Mesenchymal stem cell (in vitro differentiated cells and primary cell): ENCODE results near the gene CHST12.

Experiments used
- DNase-seq: peaks from one replicate; pipeline ENCODE4 v3.0.0-alpha.2; 2013
- H2AFZ ChIP-seq: one replicate; pipeline ENCODE4 v1.6.1; 2013; ENCODE audit warnings: low read depth, mild to moderate bottlenecking, control low read depth, inconsistent platforms, low read length, moderate library complexity
- H2AK5ac ChIP-seq: 2 replicates; pipeline ENCODE4 v1.6.1; 2013; ENCODE audit warnings: low read length, moderate library complexity, mild to moderate bottlenecking, inconsistent platforms; ENCODE audit not compliant: severe bottlenecking
- H2BK120ac ChIP-seq: one replicate; pipeline ENCODE4 v1.6.1; 2013; ENCODE audit warnings: low read depth, mild to moderate bottlenecking, inconsistent platforms, low read length, moderate library complexity
- H2BK12ac ChIP-seq, 2 experiments: one replicate each; pipeline ENCODE4 v1.6.1; 2013; ENCODE audit warnings: inconsistent platforms in 2 of 2, low read length in 2 of 2, mild to moderate bottlenecking in 2 of 2, moderate library complexity in 2 of 2, control low read depth in 1 of 2
- H2BK15ac ChIP-seq: one replicate; pipeline ENCODE4 v1.6.1; 2013; ENCODE audit warnings: mild to moderate bottlenecking, low read depth, inconsistent platforms; ENCODE audit not compliant: poor library complexity, severe bottlenecking
- H2BK5ac ChIP-seq: 2 replicates; pipeline ENCODE4 v1.6.1; 2013; ENCODE audit warnings: low read depth, mild to moderate bottlenecking, low read length, control low read depth, inconsistent platforms; ENCODE audit not compliant: poor library complexity, severe bottlenecking
- H3K14ac ChIP-seq, 2 experiments: one replicate each; pipeline ENCODE4 v1.6.1; 2013; ENCODE audit warnings: inconsistent platforms in 2 of 2, low read length in 2 of 2, control low read depth in 1 of 2, mild to moderate bottlenecking in 1 of 2, moderate library complexity in 1 of 2
- H3K18ac ChIP-seq, 2 experiments: one replicate each; pipeline ENCODE4 v1.6.1; 2013; ENCODE audit warnings: inconsistent platforms in 2 of 2, low read length in 2 of 2, control low read depth in 1 of 2, low read depth in 1 of 2, mild to moderate bottlenecking in 1 of 2
- H3K23ac ChIP-seq, 2 experiments: one replicate each; pipeline ENCODE4 v1.6.1; 2013; ENCODE audit warnings: inconsistent platforms in 2 of 2, low read length in 2 of 2, mild to moderate bottlenecking in 2 of 2, moderate library complexity in 2 of 2, control low read depth in 1 of 2
- H3K27ac ChIP-seq: 2 replicates; pipeline ENCODE4 v1.5.1; 2013; ENCODE audit warnings: mild to moderate bottlenecking, moderate library complexity, low read length, control low read depth, inconsistent platforms; ENCODE audit not compliant: poor library complexity, severe bottlenecking
- H3K27me3 ChIP-seq, 2 experiments: 2 replicates each; pipeline versions ENCODE4 v1.6.1 to v1.7.0; 2013; ENCODE audit warnings: low read length in 2 of 2, mild to moderate bottlenecking in 2 of 2, moderate library complexity in 2 of 2, control low read depth in 1 of 2, inconsistent platforms in 1 of 2; ENCODE audit not compliant: control insufficient read depth in 1 of 2, insufficient read depth in 1 of 2
- H3K36me3 ChIP-seq, 2 experiments: 2 replicates each; pipeline versions ENCODE4 v1.6.1 to v1.7.0; 2013; ENCODE audit warnings: low read length in 2 of 2, control low read depth in 1 of 2, inconsistent platforms in 1 of 2, low read depth in 1 of 2, mild to moderate bottlenecking in 1 of 2; ENCODE audit not compliant: insufficient read depth in 2 of 2, control insufficient read depth in 1 of 2
- H3K4ac ChIP-seq, 2 experiments: one replicate each; pipeline ENCODE4 v1.6.1; 2013; ENCODE audit warnings: inconsistent platforms in 2 of 2, low read length in 2 of 2, mild to moderate bottlenecking in 2 of 2, moderate library complexity in 2 of 2, control low read depth in 1 of 2, low read depth in 1 of 2
- H3K4me1 ChIP-seq: 2 replicates; pipeline ENCODE4 v1.6.1; 2013; ENCODE audit warnings: low read depth, low read length, control low read depth; ENCODE audit not compliant: control insufficient read depth, insufficient read depth
- H3K4me2 ChIP-seq: 2 replicates; pipeline ENCODE4 v1.6.1; 2013; ENCODE audit warnings: low read length, mild to moderate bottlenecking, inconsistent platforms; ENCODE audit not compliant: poor library complexity, severe bottlenecking
- H3K4me3 ChIP-seq, 2 experiments: 2 replicates each; pipeline versions ENCODE4 v1.5.1 to v1.7.0; 2013; ENCODE audit warnings: low read length in 2 of 2, mild to moderate bottlenecking in 2 of 2, control low read depth in 1 of 2, low read depth in 1 of 2; ENCODE audit not compliant: insufficient read depth in 1 of 2
- H3K79me1 ChIP-seq: replicated peaks from 2 replicates; pipeline ENCODE4 v1.6.1; 2013; ENCODE audit warnings: mild to moderate bottlenecking, control low read depth, low read length, inconsistent platforms; ENCODE audit not compliant: poor library complexity, severe bottlenecking
- H3K9ac ChIP-seq: 2 replicates; pipeline ENCODE4 v1.7.0; 2013; ENCODE audit warnings: mild to moderate bottlenecking, low read length, moderate library complexity
- H3K9me3 ChIP-seq: 2 replicates; pipeline ENCODE4 v1.7.0; 2013; ENCODE audit warnings: mild to moderate bottlenecking, low read length; ENCODE audit not compliant: control insufficient read depth
- H4K8ac ChIP-seq: one replicate; pipeline ENCODE4 v1.6.1; 2013; ENCODE audit warnings: inconsistent platforms, mild to moderate bottlenecking, low read length, moderate library complexity
- H4K91ac ChIP-seq: one replicate; pipeline ENCODE4 v1.6.1; 2013; ENCODE audit warnings: mild to moderate bottlenecking, low read length, inconsistent platforms
- WGBS: methylation state at CpG from one replicate; pipeline ENCODE4 v1.1.7; 2013; ENCODE audit warnings: mixed read lengths; 5-methylcytosine and 5-hydroxymethylcytosine counted together

The CHST12 gene

GRCh38 chr7:2437537-2438148, 34.2 kb downstream of the CHST12 start:
- Histone ChIP-seq H4K91ac (no peak overlapping the region), H3K18ac (no peak overlapping the region), H3K36me3 (peaks cover 36 to 54% of the 10 kb centered on the region in 2 experiments), H2AK5ac (no peak overlapping the region), H3K14ac (no peak overlapping the region), H3K79me1 (peaks cover 26% of the 10 kb centered on the region), H3K23ac (no peak overlapping the region), H2BK15ac (no peak overlapping the region), H2BK5ac (no peak overlapping the region), H3K27ac (no peak overlapping the region), H3K4ac (no peak overlapping the region), H3K9ac (no peak overlapping the region), H2AFZ (no peak overlapping the region), H3K4me3 (no peak overlapping the region), H4K8ac (no peak overlapping the region), H3K4me2 (no peak overlapping the region), H2BK12ac (no peak overlapping the region), H2BK120ac (no peak overlapping the region), H3K9me3 (no peaks in the 10 kb centered on the region), H3K4me1 (peaks cover 6% of the 10 kb centered on the region), H3K27me3 (no peaks in the 10 kb centered on the region)
- DNase-seq = no peak
- WGBS = 94% methylated on average over 13 of the region's 16 CpGs

- Histone ChIP-seq H3K36me3 (peaks cover 31 to 49% of the 10 kb centered on the region in 2 experiments), H3K4me1 (peaks cover under 1% of the 10 kb centered on the region), H4K91ac (no peak overlapping the region), H2AFZ (no peak overlapping the region), H3K4ac (no peak overlapping the region), H2BK15ac (no peak overlapping the region), H3K18ac (no peak overlapping the region), H3K9me3 (no peaks in the 10 kb centered on the region), H3K14ac (no peak overlapping the region), H3K23ac (peak overlapping the region in 1 of 2 experiments; percentile 28), H2BK12ac (no peak overlapping the region), H4K8ac (no peak overlapping the region), H3K27ac (no peak overlapping the region), H3K9ac (no peak overlapping the region), H2BK5ac (no peak overlapping the region), H3K4me2 (no peak overlapping the region), H3K27me3 (no peaks in the 10 kb centered on the region), H3K79me1 (peaks cover 20% of the 10 kb centered on the region), H2AK5ac (no peak overlapping the region), H2BK120ac (no peak overlapping the region), H3K4me3 (no peak overlapping the region)
- DNase-seq = no peak
- 96% methylated on average over 7 of the region's 7 CpGs for WGBS
Measured at GRCh38 chr7:2438186-2438585, 34.8 kb downstream of the CHST12 start.

GRCh38 chr7:2438775-2439174, 35.4 kb downstream of the CHST12 start:
- H4K8ac ChIP-seq = no peak overlapping the region
- H3K36me3 ChIP-seq = peaks cover 25 to 43% of the 10 kb centered on the region in 2 experiments
- H3K27me3 ChIP-seq = no peaks in the 10 kb centered on the region
- no peak overlapping the region for H2BK120ac ChIP-seq
- no peak overlapping the region for H2BK5ac ChIP-seq
- 90% methylated on average over 13 of the region's 13 CpGs for WGBS
- H3K9me3 ChIP-seq = no peaks in the 10 kb centered on the region
- H3K4me3 ChIP-seq = no peak overlapping the region
- no peak overlapping the region for H3K4ac ChIP-seq
- no peak overlapping the region for H3K14ac ChIP-seq
- no peak overlapping the region for H4K91ac ChIP-seq
- no peak overlapping the region for H3K23ac ChIP-seq
- no peak for DNase-seq
- H2AFZ ChIP-seq = no peak overlapping the region
- no peak overlapping the region for H3K18ac ChIP-seq
- H3K27ac ChIP-seq = no peak overlapping the region
- H2BK12ac ChIP-seq = no peak overlapping the region
- H2BK15ac ChIP-seq = no peak overlapping the region
- no peak overlapping the region for H3K4me2 ChIP-seq
- no peak overlapping the region for H2AK5ac ChIP-seq
- no peak overlapping the region for H3K9ac ChIP-seq
- no peaks in the 10 kb centered on the region for H3K4me1 ChIP-seq
- H3K79me1 ChIP-seq = peaks cover 15% of the 10 kb centered on the region

GRCh38 chr7:2440608-2441245, 37.3 kb downstream of the CHST12 start:
- no peak overlapping the region for H3K4me3 ChIP-seq
- peaks cover 16 to 30% of the 10 kb centered on the region in 2 experiments for H3K36me3 ChIP-seq
- H3K27me3 ChIP-seq = no peaks in the 10 kb centered on the region
- peaks cover 15% of the 10 kb centered on the region for H3K79me1 ChIP-seq
- H3K27ac ChIP-seq = no peak overlapping the region
- no peak overlapping the region for H3K23ac ChIP-seq
- H3K9ac ChIP-seq = no peak overlapping the region
- peak overlapping the region; percentile 32 for H4K91ac ChIP-seq
- H3K4ac ChIP-seq = no peak overlapping the region
- peak overlapping the region; percentile 79 for H2BK15ac ChIP-seq
- H3K9me3 ChIP-seq = no peaks in the 10 kb centered on the region
- H2BK12ac ChIP-seq = no peak overlapping the region
- H3K4me1 ChIP-seq = peaks cover 3% of the 10 kb centered on the region
- peak; percentile 62 for DNase-seq
- H3K14ac ChIP-seq = peak overlapping the region in 1 of 2 experiments; percentile 49
- no peak overlapping the region for H2BK5ac ChIP-seq
- H2AK5ac ChIP-seq = no peak overlapping the region
- no peak overlapping the region for H2BK120ac ChIP-seq
- H2AFZ ChIP-seq = no peak overlapping the region
- H3K4me2 ChIP-seq = no peak overlapping the region
- H4K8ac ChIP-seq = no peak overlapping the region
- H3K18ac ChIP-seq = no peak overlapping the region
- WGBS = 53% methylated on average over 20 of the region's 21 CpGs
